OCI-LY7 (cell line): ENCODE results near the gene ESPNL. TPM values are rescaled to one million over a fixed set of nuclear protein-coding genes. Genes with fewer than 3 reads are reported as not detected.
"Not testable (repeated sequence)": the region's sequence is repeated elsewhere in the genome, so short reads cannot be mapped to it uniquely, and the experiment has no call there.

Source experiments
- BruUV-seq: library from RNA; stranded (reverse); fragments of 400-500 nt; replicated peaks from 2 replicates; lab custom pipeline; 2021; lab: Mats Ljungman, UMichigan
- CTCF ChIA-PET: fragments of 300-600 bp; sonication (Branson Sonifier 250); formaldehyde crosslinking; loops from one replicate; lab custom pipeline; 2022; ENCODE audit warnings: antibody characterized with exemption; ENCODE audit not compliant: unreplicated experiment; lab: Charles Lee
- POLR2A ChIA-PET: fragments of 300-600 bp; sonication (Branson Sonifier 250); formaldehyde crosslinking; loops from one replicate; lab custom pipeline; 2022; ENCODE audit warnings: antibody characterized with exemption; lab: Charles Lee
- DNase-seq: peaks from one replicate; pipeline ENCODE4 v3.0.0-alpha.2; 2015; ENCODE audit warnings: low spot score
- H2AFZ ChIP-seq: fragments of 200-600 bp; sonication (generic), shearing (Covaris generic); 2 replicates; pipeline ENCODE4 v1.6.1; 2014; ENCODE audit warnings: mild to moderate bottlenecking, antibody characterized with exemption, low read length, moderate library complexity
- H3K27ac ChIP-seq: fragments of 200-600 bp; sonication (generic); 2 replicates; pipeline ENCODE4 v1.5.1; 2014; ENCODE audit warnings: mixed run types, low read depth, mild to moderate bottlenecking, moderate library complexity, low read length, inconsistent platforms; ENCODE audit not compliant: poor library complexity, severe bottlenecking
- H3K36me3 ChIP-seq: fragments of 200-600 bp; sonication (generic); 2 replicates; pipeline ENCODE4 v1.6.1; 2014; ENCODE audit warnings: mild to moderate bottlenecking, antibody characterized with exemption, low read length, moderate library complexity, mixed read lengths; ENCODE audit not compliant: insufficient read depth
- H3K4me1 ChIP-seq: fragments of 200-600 bp; sonication (generic); 2 replicates; pipeline ENCODE4 v1.5.1; 2014; ENCODE audit warnings: mild to moderate bottlenecking, low read length; ENCODE audit not compliant: insufficient read depth, poor library complexity, severe bottlenecking
- H3K4me2 ChIP-seq: fragments of 200-600 bp; sonication (generic); 2 replicates; pipeline ENCODE4 v1.6.1; 2014; ENCODE audit warnings: mild to moderate bottlenecking, low read length
- H3K4me3 ChIP-seq: fragments of 200-600 bp; sonication (generic); 2 replicates; pipeline ENCODE4 v1.5.1; 2014; ENCODE audit warnings: mild to moderate bottlenecking, low read depth, low read length; ENCODE audit not compliant: poor library complexity, severe bottlenecking
- H3K79me2 ChIP-seq: fragments of 200-600 bp; sonication (generic); 2 replicates; pipeline ENCODE4 v1.6.1; 2016; ENCODE audit warnings: low read depth, mild to moderate bottlenecking, low read length, moderate library complexity, mixed read lengths; ENCODE audit not compliant: insufficient read depth
- H3K9me2 ChIP-seq: fragments of 200-600 bp; sonication (generic); 2 replicates; pipeline ENCODE4 v1.6.1; 2016; ENCODE audit warnings: mild to moderate bottlenecking, low read length, mixed read lengths; ENCODE audit not compliant: insufficient read depth
- H3K9me3 ChIP-seq: fragments of 200-600 bp; sonication (generic); 2 replicates; pipeline ENCODE4 v1.6.1; 2014; ENCODE audit warnings: mild to moderate bottlenecking, mixed run types, low read length, mixed read lengths
- H4K20me1 ChIP-seq: fragments of 200-600 bp; sonication (generic); 2 replicates; pipeline ENCODE4 v1.6.1; 2014; ENCODE audit warnings: mild to moderate bottlenecking, antibody characterized with exemption, low read length, moderate library complexity, mixed read lengths; ENCODE audit not compliant: insufficient read depth
- EZH2phosphoT487 ChIP-seq: fragments of 200-600 bp; sonication (generic); IDR thresholded peaks from 2 replicates; pipeline ENCODE4 v1.6.1; 2018; ENCODE audit warnings: low read depth, borderline replicate concordance, mild to moderate bottlenecking, mixed run types, antibody characterized with exemption, low read length, moderate library complexity, mixed read lengths
- intact Hi-C: fragments of 100-400 bp; cut with micrococcal nuclease; formaldehyde crosslinking; loops from one replicate; pipeline ENCODE4 v1.10.0; 2022; ENCODE audit not compliant: unreplicated experiment
- total RNA-seq, 2 experiments: library from RNA; depleted of rRNA in 1 of 2; stranded (reverse); fragments of >200 nt in 1 of 2; shearing (Covaris generic) in 1 of 2; gene quantifications; 2 replicates each; pipeline ENCODE4 v1.2.3, GENCODE V29; 2014 to 2022
- TF ChIP-seq, protein P1 (sequence below): fragments of 200-600 bp; sonication (generic); conservative IDR thresholded peaks from 2 replicates; pipeline ENCODE4 v1.5.1; 2014; ENCODE audit warnings: mild to moderate bottlenecking, antibody characterized with exemption, low read length, moderate library complexity, mixed read lengths

Gene ESPNL
- total RNA-seq, 2 experiments from 2014 or later = 5.0 to 7.7 TPM

- H3K79me2 ChIP-seq = no peaks in the 10 kb centered on the region
- intact Hi-C loops = no loop called here
- H3K9me3 ChIP-seq = no peaks in the 10 kb centered on the region
- no TSS peak for BruUV-seq
- H3K27ac ChIP-seq = no peak overlapping the region
- H3K36me3 ChIP-seq = no peaks in the 10 kb centered on the region; the same call in 1 of the 2 replicates
- H4K20me1 ChIP-seq = no peaks in the 10 kb centered on the region
- ChIA-PET CTCF (no interaction called here), POLR2A (no interaction called here)
- TF ChIP-seq, protein P1, sequence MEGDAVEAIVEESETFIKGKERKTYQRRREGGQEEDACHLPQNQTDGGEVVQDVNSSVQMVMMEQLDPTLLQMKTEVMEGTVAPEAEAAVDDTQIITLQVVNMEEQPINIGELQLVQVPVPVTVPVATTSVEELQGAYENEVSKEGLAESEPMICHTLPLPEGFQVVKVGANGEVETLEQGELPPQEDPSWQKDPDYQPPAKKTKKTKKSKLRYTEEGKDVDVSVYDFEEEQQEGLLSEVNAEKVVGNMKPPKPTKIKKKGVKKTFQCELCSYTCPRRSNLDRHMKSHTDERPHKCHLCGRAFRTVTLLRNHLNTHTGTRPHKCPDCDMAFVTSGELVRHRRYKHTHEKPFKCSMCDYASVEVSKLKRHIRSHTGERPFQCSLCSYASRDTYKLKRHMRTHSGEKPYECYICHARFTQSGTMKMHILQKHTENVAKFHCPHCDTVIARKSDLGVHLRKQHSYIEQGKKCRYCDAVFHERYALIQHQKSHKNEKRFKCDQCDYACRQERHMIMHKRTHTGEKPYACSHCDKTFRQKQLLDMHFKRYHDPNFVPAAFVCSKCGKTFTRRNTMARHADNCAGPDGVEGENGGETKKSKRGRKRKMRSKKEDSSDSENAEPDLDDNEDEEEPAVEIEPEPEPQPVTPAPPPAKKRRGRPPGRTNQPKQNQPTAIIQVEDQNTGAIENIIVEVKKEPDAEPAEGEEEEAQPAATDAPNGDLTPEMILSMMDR = no peak
- TF ChIP-seq EZH2phosphoT487 = no peak
- H3K4me1 ChIP-seq = peaks cover 13% of the 10 kb centered on the region
- no peaks in the 10 kb centered on the region for H3K9me2 ChIP-seq
- no peak for DNase-seq
- no peak overlapping the region for H2AFZ ChIP-seq
- no peak overlapping the region for H3K4me3 ChIP-seq
- no peak overlapping the region for H3K4me2 ChIP-seq
Observed at GRCh38 chr2:238113611-238114010, 13.5 kb downstream of the ESPNL start.

DNA sequence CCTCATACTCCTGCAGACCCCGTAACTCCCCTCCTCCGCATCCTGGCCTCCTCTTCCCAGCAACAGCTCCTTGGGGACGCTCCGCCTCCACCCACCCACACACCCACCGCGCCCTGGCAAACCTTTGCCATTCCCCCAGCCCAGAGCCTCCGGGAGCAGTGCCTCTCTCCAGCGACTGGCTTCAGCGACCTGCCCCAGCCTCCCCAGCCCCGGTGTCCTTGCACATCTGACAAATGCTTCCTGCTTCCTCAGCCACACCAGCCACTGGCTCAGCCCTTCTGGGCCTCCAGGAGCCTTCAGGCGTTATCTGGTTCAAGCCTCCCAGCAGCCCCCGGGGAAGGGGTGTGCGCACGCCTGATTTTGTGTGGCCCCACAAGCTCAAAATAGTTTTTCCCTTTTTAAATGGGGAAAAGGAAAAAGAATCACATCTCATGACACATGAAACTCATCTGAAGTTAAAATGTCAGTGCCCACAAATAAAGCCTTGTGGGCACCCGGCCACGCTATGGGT, 14.2 kb downstream of the ESPNL start:
- H2AFZ ChIP-seq = no peak overlapping the region
- peaks cover 6% of the 10 kb centered on the region for H3K4me1 ChIP-seq
- DNase-seq = no peak
- H3K4me2 ChIP-seq = no peak overlapping the region
- no peak overlapping the region for H3K4me3 ChIP-seq
- H3K79me2 ChIP-seq = no peaks in the 10 kb centered on the region
- no TSS peak for BruUV-seq
- POLR2A ChIA-PET = no interaction called here
- H3K9me2 ChIP-seq = no peaks in the 10 kb centered on the region
- no peaks in the 10 kb centered on the region; the same call in 1 of the 2 replicates for H3K36me3 ChIP-seq
- CTCF ChIA-PET = no interaction called here
- no peaks in the 10 kb centered on the region for H4K20me1 ChIP-seq
- intact Hi-C loops = no loop called here
- H3K27ac ChIP-seq = no peak overlapping the region
- TF ChIP-seq, protein P1 = no peak
- TF ChIP-seq EZH2phosphoT487 = no peak
- H3K9me3 ChIP-seq = no peaks in the 10 kb centered on the region

DNA sequence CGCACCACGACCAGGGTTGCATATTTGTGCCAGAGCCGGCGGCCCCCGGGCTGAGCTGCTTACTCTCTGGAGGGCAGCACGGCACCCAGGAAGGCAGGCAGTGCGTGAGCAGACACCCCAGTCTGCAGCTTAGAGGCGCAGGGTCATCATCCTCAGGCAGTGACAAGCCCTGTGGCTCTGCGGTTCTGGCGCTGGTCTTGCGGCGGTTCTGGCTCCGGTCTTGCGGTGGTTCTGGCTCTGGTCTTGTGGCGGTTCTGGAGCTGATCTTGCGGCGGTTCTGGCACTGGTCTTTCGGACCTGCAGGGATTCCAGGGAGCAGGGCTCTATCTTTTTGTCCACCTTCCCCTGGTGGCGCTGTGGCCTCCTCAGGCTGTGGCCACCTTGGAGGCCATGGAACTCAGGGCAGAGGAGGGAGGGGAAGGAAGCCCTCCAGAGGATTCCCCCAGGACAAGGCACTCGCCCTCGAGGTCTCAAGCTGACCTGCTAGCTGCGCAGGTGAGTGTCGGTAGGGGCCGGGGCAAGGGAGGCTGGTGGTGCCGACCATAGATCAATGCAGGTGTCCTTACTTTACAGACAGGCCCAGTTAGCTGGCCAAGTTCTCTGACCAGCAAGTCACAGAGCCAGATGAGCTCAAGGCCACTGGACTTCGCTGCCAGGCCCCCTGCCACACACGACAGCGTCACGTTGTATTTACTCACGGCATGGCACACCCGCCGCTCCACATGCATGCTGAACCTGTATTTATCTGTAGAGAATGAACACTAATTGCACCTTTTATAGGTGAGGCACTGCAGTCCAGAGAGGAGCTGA, 14.9 kb downstream of the ESPNL start:
- no peaks in the 10 kb centered on the region for H3K9me3 ChIP-seq
- H3K36me3 ChIP-seq = no peaks in the 10 kb centered on the region; the same call in 1 of the 2 replicates
- H3K4me1 ChIP-seq = peaks cover 8% of the 10 kb centered on the region
- H4K20me1 ChIP-seq = no peaks in the 10 kb centered on the region
- no peak overlapping the region for H2AFZ ChIP-seq
- no peaks in the 10 kb centered on the region for H3K9me2 ChIP-seq
- CTCF ChIA-PET = no interaction called here
- BruUV-seq = no TSS peak
- H3K4me3 ChIP-seq = no peak overlapping the region
- POLR2A ChIA-PET = no interaction called here
- no peak overlapping the region for H3K4me2 ChIP-seq
- no peak overlapping the region for H3K27ac ChIP-seq
- DNase-seq = no peak
- TF ChIP-seq EZH2phosphoT487 = no peak
- TF ChIP-seq, protein P1 = no peak
- intact Hi-C loops = no loop called here
- no peaks in the 10 kb centered on the region for H3K79me2 ChIP-seq

DNA sequence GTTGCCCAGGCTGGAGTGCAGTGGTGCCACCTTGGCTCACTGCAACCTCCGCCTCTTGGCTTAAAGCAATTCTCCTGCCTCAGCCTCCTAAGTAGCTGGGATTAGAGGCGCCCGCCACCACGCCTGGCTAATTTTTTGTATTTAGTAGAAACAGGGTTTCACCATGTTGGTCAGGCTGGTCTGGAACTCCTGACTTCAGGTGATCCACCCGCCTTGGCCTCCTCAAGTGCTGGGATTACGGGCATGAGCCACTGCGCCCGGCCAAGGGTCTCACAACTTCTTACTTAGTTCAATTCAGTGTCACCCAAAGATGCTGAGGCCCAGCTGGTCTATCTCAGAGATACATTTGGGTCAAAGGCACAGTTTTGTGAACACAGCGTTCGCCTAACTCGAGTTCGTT, 15.6 kb downstream of the ESPNL start:
- H2AFZ ChIP-seq, H4K20me1 ChIP-seq, POLR2A ChIA-PET, H3K9me3 ChIP-seq, H3K27ac ChIP-seq, H3K4me2 ChIP-seq, DNase-seq, BruUV-seq, H3K79me2 ChIP-seq, intact Hi-C loops, CTCF ChIA-PET, H3K4me3 ChIP-seq, H3K36me3 ChIP-seq, H3K9me2 ChIP-seq, H3K4me1 ChIP-seq: not testable (repeated sequence)
